Hepatocyte (in vitro differentiated cells): ENCODE data around the gene MYH11.

ENCODE experiments used
- CTCF ChIP-seq: fragments of 200-600 bp; sonication (generic); IDR thresholded peaks from 2 replicates; pipeline ENCODE4 v1.5.1; 2016; ENCODE audit warnings: antibody characterized with exemption, mild to moderate bottlenecking; ENCODE audit not compliant: poor library complexity
- EZH2 ChIP-seq: fragments of 200-600 bp; sonication (generic); IDR thresholded peaks from 2 replicates; pipeline ENCODE4 v1.6.1; 2016; ENCODE audit warnings: antibody characterized with exemption, mild to moderate bottlenecking, borderline replicate concordance
- EZH2phosphoT487 ChIP-seq: fragments of 200-600 bp; sonication (generic); IDR thresholded peaks from one replicate; pipeline ENCODE4 v1.6.1; 2018; ENCODE audit warnings: antibody characterized with exemption, mild to moderate bottlenecking, low read depth, moderate library complexity; ENCODE audit not compliant: unreplicated experiment, severe bottlenecking

DNA sequence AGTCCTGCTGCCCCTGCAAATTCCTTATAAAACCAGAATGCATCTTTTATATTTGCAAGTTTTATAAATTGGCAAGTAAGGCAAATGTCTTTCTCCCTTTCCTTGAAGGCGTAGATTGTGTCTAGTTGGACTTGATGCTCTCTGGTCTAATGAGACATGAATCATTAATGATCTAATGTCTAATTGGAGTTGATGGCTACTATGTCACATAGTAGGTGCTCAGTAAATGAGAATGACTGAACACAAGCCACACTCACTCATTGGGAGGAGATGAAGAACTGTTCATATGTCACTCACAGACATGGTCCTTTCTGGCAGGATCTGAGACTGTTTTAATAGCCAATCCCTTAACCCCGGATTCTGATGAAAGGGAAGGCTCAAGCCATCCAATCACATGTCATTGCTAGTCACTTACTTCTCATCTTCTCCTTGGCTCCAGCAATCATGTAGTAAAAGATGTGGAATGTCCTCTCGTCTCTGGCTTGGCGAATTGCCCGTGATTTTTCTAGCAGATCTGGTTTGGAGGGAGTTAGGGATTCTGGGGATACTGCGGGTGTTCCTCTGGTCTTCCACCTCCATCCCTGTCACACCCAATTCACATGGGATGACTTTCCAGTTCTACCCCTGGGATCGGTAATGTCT is 81.0 kb downstream of the MYH11 start:
- no peak for TF ChIP-seq EZH2phosphoT487
- TF ChIP-seq CTCF = no peak
- TF ChIP-seq EZH2 = no peak
